Panc1 (cell line): ENCODE data around the gene NDUFA7. TPM values are rescaled to one million over a fixed set of nuclear protein-coding genes. Genes with fewer than 3 reads are reported as not detected.

Source experiments
- ATAC-seq: fragments of 200-7000 bp; cut with Tn5 transposase; 2 replicates; pipeline ENCODE4 v1.9.1; 2020; ENCODE audit warnings: mild to moderate bottlenecking, moderate library complexity
- BruUV-seq: library from RNA; stranded (reverse); fragments of 400-500 nt; replicated peaks from 2 replicates; lab custom pipeline; 2021; lab: Mats Ljungman, UMichigan
- CTCF ChIA-PET: fragments of 300-600 bp; sonication (Branson Sonifier 250); formaldehyde crosslinking; loops from one replicate; lab custom pipeline; 2022; ENCODE audit warnings: antibody characterized with exemption; lab: Charles Lee
- POLR2A ChIA-PET: fragments of 300-600 bp; sonication (Branson Sonifier 250); formaldehyde crosslinking; loops from one replicate; lab custom pipeline; 2022; ENCODE audit warnings: antibody characterized with exemption; lab: Charles Lee
- DNase-seq: peaks from one replicate; pipeline ENCODE4 v3.0.0-alpha.2; 2010; ENCODE audit warnings: low read depth, low spot score
- H3K27ac ChIP-seq: 2 replicates; pipeline ENCODE4 v1.5.1; 2011; ENCODE audit warnings: mild to moderate bottlenecking, low read length, inconsistent platforms
- H3K27me3 ChIP-seq: fragments of 200-500 bp; sonication (Bioruptor generic); 2 replicates; pipeline ENCODE4 v1.6.0; 2014; ENCODE audit warnings: low read length, inconsistent platforms; ENCODE audit not compliant: control insufficient read depth, insufficient read depth
- H3K36me3 ChIP-seq: fragments of 200-500 bp; sonication (Bioruptor generic); 2 replicates; pipeline ENCODE4 v1.5.1; 2014; ENCODE audit warnings: inconsistent platforms, mild to moderate bottlenecking, low read length, moderate library complexity; ENCODE audit not compliant: control insufficient read depth, insufficient read depth
- H3K4me1 ChIP-seq: 2 replicates; pipeline ENCODE4 v1.5.1; 2011; ENCODE audit warnings: inconsistent platforms, mild to moderate bottlenecking, low read length, moderate library complexity; ENCODE audit not compliant: control insufficient read depth, insufficient read depth
- H3K4me3 ChIP-seq, 2 experiments: 2 replicates each; pipeline ENCODE4 v1.5.1; 2011 to 2012; ENCODE audit warnings: low read depth in 2 of 2, low read length in 2 of 2, mild to moderate bottlenecking in 2 of 2, inconsistent platforms in 1 of 2, moderate library complexity in 1 of 2
- H3K9me3 ChIP-seq: fragments of 200-500 bp; sonication (Bioruptor generic); 2 replicates; pipeline ENCODE4 v1.5.1; 2014; ENCODE audit warnings: low read depth, mild to moderate bottlenecking, inconsistent platforms, low read length, moderate library complexity; ENCODE audit not compliant: control insufficient read depth, insufficient read depth
- CTCF ChIP-seq: fragments of 450-650 bp; IDR thresholded peaks from 2 replicates; pipeline ENCODE4 v1.5.1; 2017; ENCODE audit warnings: mild to moderate bottlenecking
- POLR2AphosphoS5 ChIP-seq: IDR thresholded peaks from 2 replicates; pipeline ENCODE4 v1.6.1; 2012; ENCODE audit warnings: mild to moderate bottlenecking, low read depth, low read length, moderate library complexity
- REST ChIP-seq, 2 experiments: IDR thresholded peaks; 2 replicates each; pipeline ENCODE4 v1.6.1; 2011 to 2012; ENCODE audit warnings: low read depth in 2 of 2, control low read depth in 1 of 2, low read length in 1 of 2, mild to moderate bottlenecking in 1 of 2, moderate library complexity in 1 of 2; ENCODE audit not compliant: insufficient read depth in 1 of 2
- SIN3A ChIP-seq: IDR thresholded peaks from 2 replicates; pipeline ENCODE4 v1.6.1; 2012; ENCODE audit warnings: low read depth, mild to moderate bottlenecking, low read length, moderate library complexity, borderline replicate concordance; ENCODE audit not compliant: insufficient read depth
- TCF7L2 ChIP-seq: IDR thresholded peaks from 2 replicates; pipeline ENCODE4 v1.6.1; 2011; ENCODE audit warnings: mild to moderate bottlenecking, low read depth, low read length, inconsistent platforms
- in situ Hi-C: cut with HindIII; loops from 2 replicates; pipeline ENCODE4 v1.10.0; 2016; ENCODE audit warnings: low sequenced_read_pairs, low pct_unique_long_range_greater_than_20kb
- intact Hi-C: fragments of 100-400 bp; cut with micrococcal nuclease; formaldehyde crosslinking; loops from one replicate; pipeline ENCODE4 v1.10.0; 2022; ENCODE audit not compliant: unreplicated experiment
- total RNA-seq: library from RNA; stranded (reverse); gene quantifications from one replicate; pipeline ENCODE4 v1.2.1, GENCODE V29; 2021; ENCODE audit not compliant: unreplicated experiment

The NDUFA7 gene
- total RNA-seq, 1 experiment from 2014 or later, result 36.8 TPM

- H3K4me3 ChIP-seq, result no peak overlapping the region
- ChIA-PET POLR2A (interaction anchor here (0.5 kb wide), 1 partner anchor 33 kb away, joined by 12 read pairs; no protein-coding TSS in a partner anchor), CTCF (interaction anchor here (0.6 kb wide), 3 partner anchors 32 to 223 kb away, joined by 3 to 4 read pairs (median 3); no protein-coding TSS in a partner anchor)
- H3K9me3 ChIP-seq, result no peaks in the 10 kb centered on the region
- intact Hi-C loops, result loop anchor here (10.0 kb wide), 1 partner anchor 96 kb away; no protein-coding TSS in a partner anchor
- H3K27me3 ChIP-seq, result no peaks in the 10 kb centered on the region
- no peak overlapping the region for H3K27ac ChIP-seq
- BruUV-seq, result no TSS peak
- in situ Hi-C loops, result no loop called here
- H3K36me3 ChIP-seq, result no peaks in the 10 kb centered on the region
- H3K4me1 ChIP-seq, result peaks cover 12% of the 10 kb centered on the region
- TF ChIP-seq POLR2AphosphoS5 (no peak), SIN3A (no peak), TCF7L2 (no peak), REST (IDR thresholded peaks at IDR 0.05; ENCODE audit: insufficient read depth in 1 of 2, low read depth in 2 of 2, low read length in 1 of 2) (no peak), CTCF (no peak)
- ATAC-seq (no peak), DNase-seq (no peak)
Measured at GRCh38 chr19:8358948-8359347, 37.8 kb upstream of the NDUFA7 start.

GRCh38 chr19:8357007-8357521, 35.9 kb upstream of the NDUFA7 start:
- in situ Hi-C loops, result no loop called here

More at GRCh38 chr19:8357007-8357521, 35.9 kb upstream of the NDUFA7 start:
- CTCF ChIA-PET, result no interaction called here
- H3K27ac ChIP-seq, result no peak overlapping the region
- peaks cover 8% of the 10 kb centered on the region; the same call in 1 of the 2 replicates for H3K4me1 ChIP-seq
- POLR2A ChIA-PET, result no interaction called here
- no peak for ATAC-seq
- H3K36me3 ChIP-seq, result no peaks in the 10 kb centered on the region
- TF ChIP-seq POLR2AphosphoS5 (no peak), REST (IDR thresholded peaks at IDR 0.05; ENCODE audit: insufficient read depth in 1 of 2, low read depth in 2 of 2, low read length in 1 of 2) (no peak), SIN3A (no peak), TCF7L2 (no peak), CTCF (no peak)
- no peaks in the 10 kb centered on the region for H3K27me3 ChIP-seq
- BruUV-seq, result no TSS peak
- no peak for DNase-seq
- no peaks in the 10 kb centered on the region for H3K9me3 ChIP-seq
- no peak overlapping the region for H3K4me3 ChIP-seq
- intact Hi-C loops, result loop anchor here (10.0 kb wide), 1 partner anchor 98 kb away; no protein-coding TSS in a partner anchor
